ENCODE measurements around the gene PARK7.
"Not testable (repeated sequence)": the region's sequence is repeated elsewhere in the genome, so short reads cannot be mapped to it uniquely, and the experiment has no call there.

Gene PARK7

DNA sequence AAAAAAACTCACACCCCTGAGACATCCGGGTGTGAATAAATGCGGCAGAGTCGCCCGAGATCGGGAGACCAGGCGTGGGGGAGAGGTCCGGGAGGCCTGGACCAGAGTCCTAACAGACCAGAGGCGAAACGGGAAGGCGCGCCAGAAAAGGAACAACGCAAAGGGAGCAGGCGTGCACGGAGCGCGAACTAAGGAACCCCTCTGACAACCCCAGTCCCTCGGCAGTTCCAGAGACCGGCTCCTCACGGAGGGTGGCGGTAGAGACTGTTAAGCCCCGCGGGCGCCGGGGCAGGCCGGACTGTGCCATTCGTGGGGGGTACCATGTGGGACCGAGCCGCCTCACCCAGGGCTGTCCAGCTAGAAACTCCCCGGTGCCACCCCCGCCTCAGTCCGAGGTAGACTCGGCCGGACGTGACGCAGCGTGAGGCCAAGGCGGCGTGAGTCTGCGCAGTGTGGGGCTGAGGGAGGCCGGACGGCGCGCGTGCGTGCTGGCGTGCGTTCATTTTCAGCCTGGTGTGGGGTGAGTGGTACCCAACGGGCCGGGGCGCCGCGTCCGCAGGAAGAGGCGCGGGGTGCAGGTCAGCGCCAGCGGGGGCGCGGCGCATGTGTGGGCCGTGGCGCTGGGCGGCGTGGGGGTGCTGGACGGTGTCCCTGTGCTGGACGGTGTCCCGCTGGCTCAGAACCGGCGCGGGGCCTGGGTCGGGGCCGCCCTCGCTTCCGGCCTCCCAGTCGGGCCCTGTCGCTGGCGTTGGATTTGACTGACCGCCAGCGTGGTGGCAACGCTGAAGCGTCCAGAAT lies at the start of gene PARK7:
TSS of gene PARK7 (plus strand) at position 496 of the 798 bp plus-strand sequence. CDS start 1,075 bp downstream, outside the sequence.
- FAIRE-seq (peak; percentile 99), DNase-seq (ENCODE audit: insufficient read length, low spot score) (peak; percentile 94)

DNA sequence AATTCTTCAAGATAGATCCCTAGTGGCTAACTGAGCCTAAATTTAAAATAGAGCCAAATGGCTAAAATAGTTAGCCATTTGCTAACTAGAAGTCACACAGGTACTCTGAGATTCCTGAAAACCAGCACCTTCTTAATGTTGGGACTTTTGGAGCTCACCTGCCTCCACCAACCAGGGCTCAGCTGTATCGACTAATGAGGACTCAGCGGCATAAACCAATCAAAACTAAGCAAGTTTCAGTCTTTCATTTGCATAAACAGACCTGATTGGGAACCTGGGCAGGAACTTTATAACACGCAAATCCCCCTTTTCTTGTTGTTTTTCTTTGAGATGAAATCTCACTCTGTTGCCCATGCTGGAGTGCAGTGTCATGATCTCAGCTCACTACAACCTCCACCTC lies 49.4 kb upstream of the PARK7 start:
- FAIRE-seq (no peak), DNase-seq (ENCODE audit: insufficient read length, low spot score) (no peak)

DNA sequence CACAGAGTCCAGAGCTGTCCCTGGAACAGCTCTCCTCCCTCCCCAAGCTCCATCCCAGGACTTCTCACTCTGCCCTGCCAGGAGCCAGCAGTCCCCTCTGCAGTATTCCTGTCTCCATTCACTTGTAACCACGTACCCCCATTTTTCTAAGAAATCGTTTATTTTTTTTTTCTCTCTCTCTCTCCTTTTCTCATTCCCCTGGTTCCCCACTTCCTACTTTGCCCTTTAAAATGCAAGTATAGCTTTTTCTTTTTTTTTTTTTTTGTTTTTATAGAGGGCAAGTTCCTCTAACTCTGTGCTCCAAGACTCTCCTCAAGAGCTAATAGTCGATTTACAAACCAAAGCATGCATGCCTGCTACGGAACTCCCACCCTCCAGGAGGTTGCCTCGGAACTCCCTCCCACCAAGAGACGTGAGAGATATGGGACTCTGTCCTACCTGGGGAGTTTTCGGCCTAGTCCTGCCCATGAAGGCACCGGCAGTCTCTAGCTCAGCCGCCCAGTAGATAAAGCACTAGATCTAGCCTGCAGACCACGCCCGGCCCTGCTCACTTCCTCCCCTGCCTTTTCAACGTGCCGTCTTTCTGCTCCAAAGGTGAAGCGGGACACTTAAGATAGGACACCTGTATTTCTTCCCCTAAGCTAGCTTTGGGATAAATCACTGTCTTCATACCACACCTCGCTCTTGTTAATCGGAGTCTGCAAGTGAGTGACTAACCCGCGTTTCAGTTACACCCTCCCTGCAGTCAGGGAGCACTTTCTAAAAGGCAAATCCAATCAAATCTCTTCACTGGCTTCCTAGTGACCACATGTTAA lies 48.6 kb upstream of the PARK7 start:
- no peak for DNase-seq (ENCODE audit: insufficient read length, low spot score)
- no peak for FAIRE-seq

DNA sequence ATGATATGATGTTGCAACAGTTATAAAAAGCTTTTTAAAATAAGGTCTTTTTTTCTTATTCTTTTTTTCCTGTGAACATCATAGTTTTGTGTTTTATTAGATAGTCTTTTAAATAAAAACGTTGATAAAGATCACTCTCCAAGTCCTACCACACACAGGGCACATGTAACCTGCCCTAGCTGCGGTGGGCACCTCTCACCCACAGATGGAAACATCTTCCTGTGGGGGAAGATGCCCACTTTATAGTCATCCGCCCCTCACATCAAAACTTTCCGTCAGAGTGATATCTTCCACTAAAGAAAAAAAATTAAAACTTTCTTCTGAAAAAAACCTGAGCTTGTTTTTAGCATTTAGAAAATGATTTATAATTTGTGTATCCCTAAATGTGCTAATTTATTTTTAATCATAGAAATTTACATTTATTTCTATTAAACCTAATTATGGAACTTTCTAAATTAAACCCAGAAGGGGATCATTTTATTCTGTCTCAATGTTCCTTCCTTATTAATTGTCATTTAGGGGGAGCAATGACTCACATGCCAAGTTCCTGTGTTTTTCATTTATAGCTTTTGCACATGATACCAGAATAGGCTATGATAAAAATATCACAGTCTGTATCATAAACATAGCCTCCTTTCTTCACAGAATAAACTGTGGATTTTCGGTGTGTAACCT lies 45.5 kb upstream of the PARK7 start:
- FAIRE-seq = no peak

DNA sequence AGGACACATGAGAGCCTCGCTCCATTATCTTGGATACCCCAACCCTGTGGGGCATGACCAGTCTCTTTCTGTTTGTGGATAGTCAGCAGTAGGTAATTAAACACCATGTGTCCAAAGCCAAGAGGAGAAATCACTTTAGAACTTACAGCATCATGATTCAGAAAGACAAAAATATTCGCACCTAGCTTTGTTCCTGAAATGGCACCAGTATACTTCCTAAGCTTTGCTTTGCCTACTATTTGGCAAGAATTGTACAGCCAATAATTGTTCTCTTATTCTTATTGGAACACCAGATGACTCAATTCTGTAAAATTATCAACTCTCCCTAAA lies 45.0 kb upstream of the PARK7 start:
- no peak for FAIRE-seq
- DNase-seq (ENCODE audit: insufficient read length, low spot score) = no peak

More for the DNA sequence above, 45.5 kb upstream of the PARK7 start:
- DNase-seq (ENCODE audit: insufficient read length, low spot score) = no peak

DNA sequence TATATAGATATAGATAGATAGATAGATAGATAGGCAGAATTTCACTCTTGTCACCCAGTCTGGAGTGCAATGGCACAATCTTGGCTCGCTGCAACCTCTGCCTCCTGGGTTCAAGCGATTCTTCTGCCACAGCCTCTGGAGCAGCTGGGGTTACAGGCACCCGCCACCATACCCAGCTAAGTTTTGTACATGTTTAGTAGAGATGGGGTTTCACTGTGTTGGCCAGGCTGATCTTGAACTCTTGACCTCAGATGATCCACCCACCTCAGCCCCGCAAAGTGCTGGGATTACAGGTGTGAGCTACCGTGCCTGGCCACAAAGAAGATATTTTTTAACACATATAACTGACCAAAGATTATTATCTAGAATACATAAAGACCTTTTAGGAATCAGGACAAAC lies 43.5 kb upstream of the PARK7 start:
- FAIRE-seq; DNase-seq (ENCODE audit: insufficient read length, low spot score): not testable (repeated sequence)

DNA sequence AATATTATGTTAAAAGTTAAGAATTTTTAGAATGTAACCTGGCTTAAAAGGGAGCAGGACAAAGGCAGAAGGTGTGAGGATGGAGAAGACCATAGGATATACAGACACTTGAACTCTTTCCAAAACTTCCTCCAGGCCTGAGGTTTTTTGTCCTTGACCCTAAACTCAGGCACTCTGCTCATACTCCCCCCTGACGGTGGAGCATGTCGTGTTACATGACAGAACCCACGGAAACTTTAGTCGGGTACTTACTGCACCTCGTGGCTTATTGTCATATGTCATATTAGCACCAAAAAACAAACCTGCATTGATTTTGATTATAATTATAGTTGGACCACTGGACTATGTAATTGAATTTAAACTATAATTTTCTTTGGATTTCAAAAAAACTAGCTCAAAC lies 41.6 kb upstream of the PARK7 start:
- DNase-seq (ENCODE audit: insufficient read length, low spot score) (no peak), FAIRE-seq (no peak)

DNA sequence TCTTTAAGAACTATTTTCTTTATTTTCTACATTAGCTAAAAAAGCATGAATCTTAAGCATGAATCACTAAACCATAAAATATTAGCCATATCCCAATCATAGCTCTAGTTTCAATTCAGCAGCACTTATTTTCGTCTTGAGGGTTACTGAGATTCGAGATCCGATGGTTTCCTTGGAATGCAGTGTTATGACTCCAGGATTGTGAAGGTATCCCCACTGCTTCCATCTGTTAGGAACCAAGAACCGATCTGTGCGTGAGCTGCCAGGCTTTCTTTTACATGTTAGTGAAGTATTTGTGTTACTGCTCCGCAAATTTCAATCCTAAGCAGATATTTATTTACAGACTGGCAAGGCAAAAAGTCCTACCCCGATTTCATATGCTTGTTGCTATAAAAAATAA lies 39.7 kb upstream of the PARK7 start:
- FAIRE-seq (no peak), DNase-seq (ENCODE audit: insufficient read length, low spot score) (no peak)

DNA sequence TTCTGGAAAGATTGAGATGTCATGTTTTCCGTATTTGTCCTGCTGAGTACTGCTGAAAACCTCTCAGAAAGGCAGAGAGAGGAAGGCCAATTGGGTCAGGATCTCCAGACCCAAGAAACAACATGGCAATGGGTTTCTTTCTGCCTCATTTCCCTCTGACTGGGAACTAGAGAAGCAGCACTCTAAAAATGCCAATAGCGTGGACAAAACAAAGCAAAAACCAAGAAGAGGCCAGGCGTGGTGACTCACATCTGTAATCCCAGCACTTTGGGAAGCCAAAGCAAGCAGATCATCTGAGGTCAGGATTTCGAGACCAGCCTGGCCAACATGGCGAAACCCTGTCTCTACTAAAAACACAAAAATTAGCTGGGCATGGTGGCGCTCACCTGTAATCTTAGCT lies 39.2 kb upstream of the PARK7 start:
- DNase-seq (ENCODE audit: insufficient read length, low spot score) (no peak), FAIRE-seq (no peak)

DNA sequence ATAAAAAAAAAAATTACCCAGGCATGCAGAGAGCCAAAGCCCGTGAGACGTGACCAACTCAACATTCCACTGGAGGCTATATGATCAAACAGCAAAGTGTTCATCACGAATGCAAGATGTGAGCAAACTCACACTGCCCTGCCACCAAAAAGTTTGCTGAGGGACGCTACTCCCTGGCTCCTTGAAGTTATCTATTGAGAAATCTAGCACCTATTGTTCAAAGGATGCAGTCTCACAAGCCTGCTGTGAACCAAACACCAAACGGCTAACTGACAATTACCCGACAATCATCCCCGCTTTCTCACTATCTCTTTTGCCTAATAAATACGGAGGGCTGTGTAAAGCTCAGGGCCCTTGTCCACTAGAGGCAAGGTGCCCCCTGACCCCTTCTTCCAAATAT lies 34.5 kb upstream of the PARK7 start:
- FAIRE-seq; DNase-seq (ENCODE audit: insufficient read length, low spot score): not testable (repeated sequence)

DNA sequence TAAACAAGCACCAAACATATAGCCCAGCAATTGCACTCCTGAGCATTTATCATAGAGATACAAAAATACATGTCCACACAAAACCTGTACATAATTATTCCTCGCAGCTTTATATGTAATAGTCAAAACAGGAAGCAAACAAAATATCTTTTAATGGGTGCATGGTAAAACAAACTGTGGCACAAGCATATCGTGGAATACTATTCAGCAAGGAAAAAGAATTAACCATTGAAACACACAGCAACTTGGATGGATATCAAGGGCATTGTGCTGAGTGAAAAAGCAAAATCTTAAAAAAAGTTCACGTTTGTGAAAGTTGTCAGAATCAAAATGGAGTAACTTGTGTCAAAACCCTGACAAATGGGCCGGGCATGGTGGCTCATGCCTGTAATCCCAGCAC lies 33.3 kb upstream of the PARK7 start:
- no peak for DNase-seq (ENCODE audit: insufficient read length, low spot score)
- no peak for FAIRE-seq

DNA sequence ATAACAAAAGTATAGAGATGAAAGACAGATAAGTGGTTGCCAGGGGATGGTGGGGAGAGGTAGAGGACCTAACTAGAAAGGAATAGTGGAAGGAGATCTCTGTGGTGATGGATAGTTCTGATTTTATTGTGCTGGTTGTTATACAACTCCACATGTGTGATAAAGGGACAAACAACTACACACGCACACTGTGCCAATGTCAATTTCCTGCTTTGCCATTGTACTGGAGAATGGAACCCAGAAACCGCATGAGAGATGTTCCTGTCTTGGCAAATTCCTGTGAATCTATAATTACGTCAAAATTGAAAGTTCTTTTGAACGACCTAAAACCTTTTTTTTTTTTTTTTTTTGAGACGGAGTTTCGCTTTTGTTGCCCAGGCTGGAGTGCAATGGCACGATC lies 31.9 kb upstream of the PARK7 start:
- no peak for DNase-seq (ENCODE audit: insufficient read length, low spot score)
- no peak for FAIRE-seq

DNA sequence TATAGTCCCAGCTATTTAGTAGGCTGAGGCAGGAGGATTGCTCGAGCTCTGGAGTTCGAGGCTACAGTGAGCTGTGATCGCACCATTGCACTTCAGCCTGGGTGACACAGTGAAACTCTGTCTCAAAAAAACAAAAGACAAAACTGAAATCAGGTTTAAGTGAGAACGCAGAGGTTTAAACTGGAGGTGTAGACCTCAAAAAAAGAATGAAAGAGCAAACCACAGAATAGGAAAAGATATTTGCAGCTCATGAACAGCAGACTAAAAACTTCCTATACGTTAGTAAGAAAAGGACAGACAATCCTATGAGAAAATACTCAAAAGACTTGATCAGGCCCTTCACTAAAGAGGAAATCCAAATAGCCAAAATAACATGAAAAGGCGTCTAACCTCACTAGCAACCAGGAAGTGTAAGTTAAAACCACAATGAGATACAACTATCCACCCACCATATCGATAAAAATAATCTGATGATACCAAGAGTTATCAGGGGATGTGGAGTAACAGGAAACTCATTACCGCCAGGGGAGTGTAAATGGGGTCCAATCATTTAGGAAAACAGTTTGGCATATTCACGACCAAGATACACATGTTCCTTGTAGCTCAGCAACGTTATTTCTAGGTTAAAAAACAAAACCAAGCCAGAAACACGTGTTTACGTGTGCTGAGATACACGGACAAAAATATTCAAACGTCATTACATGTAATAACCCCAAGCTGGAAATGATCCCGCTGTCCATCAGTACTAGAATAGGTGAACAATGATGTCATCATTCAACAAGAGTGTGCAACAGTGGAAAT lies 30.7 kb upstream of the PARK7 start:
- no peak for DNase-seq (ENCODE audit: insufficient read length, low spot score)
- peak; percentile 16 for FAIRE-seq

DNA sequence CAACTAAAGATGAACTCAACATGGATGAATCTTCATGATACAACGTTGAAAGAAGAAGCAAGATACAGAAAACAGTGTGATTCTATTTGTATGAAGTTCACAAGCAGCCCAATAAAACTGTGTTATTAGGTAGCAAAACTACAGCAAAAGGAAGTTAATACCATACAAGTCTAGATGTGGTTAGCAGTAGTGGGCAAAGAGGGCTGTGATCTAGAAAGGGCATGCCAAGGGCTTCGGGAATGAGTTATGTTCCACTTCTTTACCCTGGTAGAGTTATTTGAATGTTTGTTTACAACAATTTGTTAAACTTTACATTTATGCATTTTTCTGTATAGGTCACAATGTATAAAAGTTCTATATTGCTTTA lies 30.1 kb upstream of the PARK7 start:
- peak; percentile 13 for FAIRE-seq
- DNase-seq (ENCODE audit: insufficient read length, low spot score) = no peak

DNA sequence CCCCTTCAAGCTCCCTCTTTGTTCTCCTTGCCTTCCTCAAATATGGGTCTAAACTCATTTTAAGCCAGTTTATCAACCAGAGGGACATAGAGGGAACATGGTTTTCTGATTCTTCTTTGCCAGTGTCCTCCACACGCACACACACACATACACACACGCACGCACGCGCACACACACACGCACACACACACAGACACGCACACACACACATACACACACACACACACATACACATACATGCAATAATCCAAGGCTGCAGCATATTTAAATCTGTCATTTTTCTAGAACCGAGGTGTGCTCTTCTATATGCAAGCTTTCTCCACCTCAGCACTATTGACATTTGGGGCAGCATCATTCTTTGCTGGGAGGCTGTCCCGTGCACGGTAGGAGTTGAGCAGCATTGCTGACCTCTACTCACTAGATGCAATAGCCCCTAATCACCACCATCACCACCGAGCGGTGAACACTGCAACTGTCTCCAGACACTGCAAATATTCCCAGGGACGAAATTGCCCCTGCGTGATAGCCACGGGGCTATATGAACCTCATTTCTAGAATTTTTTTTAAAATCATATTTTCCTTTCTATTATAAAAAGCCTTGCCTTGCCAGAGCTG lies 28.9 kb upstream of the PARK7 start:
- FAIRE-seq = no peak
- DNase-seq (ENCODE audit: insufficient read length, low spot score) = no peak

DNA sequence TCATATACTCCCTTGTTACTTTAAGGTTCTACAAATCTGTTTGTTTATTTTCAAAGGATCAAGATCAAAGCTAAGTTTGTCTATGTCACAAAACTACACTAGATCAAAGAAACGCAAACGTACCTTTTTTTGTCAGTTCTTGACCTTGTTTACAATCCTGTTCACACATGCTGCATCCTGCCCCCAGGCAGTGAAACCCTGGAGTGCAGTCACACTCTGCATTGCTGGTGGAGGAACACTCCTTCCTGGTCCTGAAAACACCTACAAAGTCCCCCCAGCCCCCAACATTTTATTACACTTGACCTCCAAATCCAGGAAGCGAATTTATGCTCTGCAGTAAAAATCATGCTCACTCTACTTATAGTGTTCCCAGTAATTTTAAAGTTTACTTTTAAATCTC lies 23.4 kb upstream of the PARK7 start:
- FAIRE-seq (no peak), DNase-seq (ENCODE audit: insufficient read length, low spot score) (no peak)

DNA sequence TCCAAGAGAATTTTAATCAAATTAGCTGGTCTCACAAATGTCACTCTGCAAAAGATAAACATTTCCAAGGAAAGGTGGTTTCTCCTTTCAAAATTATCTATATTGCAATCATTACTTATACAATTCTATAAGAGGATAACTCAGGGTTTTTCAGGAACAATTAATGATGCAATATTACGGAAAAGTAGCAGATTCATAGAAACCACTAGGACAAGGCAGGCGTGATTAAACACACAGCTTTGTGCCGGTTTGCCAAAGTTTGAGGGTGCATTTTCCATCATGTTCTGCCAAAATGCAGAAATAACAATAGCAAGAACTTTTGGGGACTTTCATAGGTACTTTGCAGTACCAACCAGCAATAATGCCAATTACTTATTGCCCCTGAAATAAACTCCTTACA lies 21.5 kb upstream of the PARK7 start:
- DNase-seq (ENCODE audit: insufficient read length, low spot score) = no peak
- no peak for FAIRE-seq

DNA sequence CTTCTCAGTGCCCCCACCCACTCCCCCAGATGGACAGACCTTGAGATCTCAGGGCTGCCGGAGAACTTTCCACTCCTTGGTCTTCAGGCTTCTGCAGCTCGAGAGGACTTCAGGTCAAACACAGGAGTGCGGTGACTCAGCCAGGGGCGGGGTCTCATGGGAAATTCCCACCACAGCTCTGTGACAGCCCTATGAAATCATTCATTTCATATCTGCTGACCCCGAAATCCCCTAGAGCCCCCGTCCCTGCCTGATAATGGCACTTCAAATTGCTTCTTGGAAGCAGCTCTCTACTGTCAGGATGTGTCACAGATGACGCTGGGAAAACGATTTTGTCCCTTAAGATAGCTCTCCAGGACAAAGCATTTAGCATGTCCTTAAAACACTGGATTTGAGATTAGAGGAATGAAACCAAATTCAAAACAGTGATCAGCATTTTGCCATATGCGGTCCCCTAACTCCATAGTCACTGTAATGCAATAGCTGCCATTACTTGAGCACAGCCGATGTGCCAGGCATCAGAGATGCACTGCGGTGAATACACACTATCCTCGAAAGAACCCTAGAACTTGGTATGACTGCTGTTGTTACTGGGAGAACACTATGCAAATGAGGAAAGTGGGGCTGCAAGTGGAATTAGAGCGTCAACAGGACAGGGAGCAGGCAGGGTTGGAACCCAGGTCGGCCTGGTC lies 20.6 kb upstream of the PARK7 start, which contains the start of gene TNFRSF9:
TSS of gene TNFRSF9 (minus strand) at position 95 of the 692 bp plus-strand sequence. CDS start 845 bp downstream, outside the sequence.
- FAIRE-seq (no peak), DNase-seq (ENCODE audit: insufficient read length, low spot score) (no peak)

DNA sequence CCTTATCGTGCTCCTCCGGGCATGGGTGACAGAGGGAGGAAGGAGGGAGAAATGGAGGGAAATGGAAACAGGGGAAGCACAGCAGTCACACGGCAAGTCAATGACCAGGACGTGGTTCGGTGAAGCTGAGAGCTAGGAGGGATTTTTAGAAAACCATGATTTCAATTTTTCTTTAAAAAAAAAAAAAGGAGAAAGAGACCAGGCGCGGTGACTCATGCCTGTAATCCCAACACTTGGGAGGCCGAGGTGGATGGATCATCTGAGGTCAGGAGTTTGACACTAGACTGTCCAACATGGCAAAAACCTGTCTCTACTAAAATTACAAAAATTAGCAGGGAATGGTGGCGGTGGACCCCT lies 20.1 kb upstream of the PARK7 start:
- FAIRE-seq = no peak
- no peak for DNase-seq (ENCODE audit: insufficient read length, low spot score)
